GM18502 (cell line): ENCODE results near the gene DNAI4.
"Not testable (repeated sequence)": the region's sequence is repeated elsewhere in the genome, so short reads cannot be mapped to it uniquely, and the experiment has no call there.

Experiments
- ATAC-seq: cut with Tn5 transposase; IDR thresholded peaks from one replicate; pipeline ENCODE4 v1.9.1; 2021; ENCODE audit warnings: mild to moderate bottlenecking; ENCODE audit not compliant: unreplicated experiment, poor library complexity

Gene DNAI4

GRCh38 chr1:66848193-66848592, 76.5 kb downstream of the DNAI4 start:
- no peak for ATAC-seq

GRCh38 chr1:66840929-66841328, 83.7 kb downstream of the DNAI4 start:
- ATAC-seq = no peak

GRCh38 chr1:66834926-66835325, 89.7 kb downstream of the DNAI4 start:
- no peak for ATAC-seq

GRCh38 chr1:66833112-66833511, 91.5 kb downstream of the DNAI4 start:
- no peak for ATAC-seq

GRCh38 chr1:66831529-66832239, 93.0 kb downstream of the DNAI4 start:
- no peak for ATAC-seq

GRCh38 chr1:66824771-66825170, 99.9 kb downstream of the DNAI4 start:
- ATAC-seq = no peak

GRCh38 chr1:66809736-66810326, 114.8 kb downstream of the DNAI4 start:
- ATAC-seq = no peak

GRCh38 chr1:66809245-66809644, 115.4 kb downstream of the DNAI4 start:
- no peak for ATAC-seq

- not testable (repeated sequence) for ATAC-seq
Observed at GRCh38 chr1:66795839-66796238, 128.8 kb downstream of the DNAI4 start.

GRCh38 chr1:66791621-66792610, 132.7 kb downstream of the DNAI4 start:
- no peak for ATAC-seq

GRCh38 chr1:66788231-66788939, 136.3 kb downstream of the DNAI4 start:
- ATAC-seq = peak; percentile 87

GRCh38 chr1:66787641-66788040, 137.0 kb downstream of the DNAI4 start:
- ATAC-seq = no peak

GRCh38 chr1:66785800-66786199, 138.9 kb downstream of the DNAI4 start:
- not testable (repeated sequence) for ATAC-seq

GRCh38 chr1:66779475-66780078, 145.1 kb downstream of the DNAI4 start:
- ATAC-seq = no peak

- ATAC-seq = no peak
Observed at GRCh38 chr1:66778969-66779368, 145.7 kb downstream of the DNAI4 start.

GRCh38 chr1:66778266-66778665, 146.4 kb downstream of the DNAI4 start:
- no peak for ATAC-seq

- no peak for ATAC-seq
Observed at GRCh38 chr1:66777831-66778230, 146.8 kb downstream of the DNAI4 start.

GRCh38 chr1:66775646-66776045, 149.0 kb downstream of the DNAI4 start:
- ATAC-seq = no peak

- no peak for ATAC-seq
Observed at GRCh38 chr1:66774438-66774837, 150.2 kb downstream of the DNAI4 start.

- ATAC-seq = no peak
Observed at GRCh38 chr1:66773227-66773626, 151.4 kb downstream of the DNAI4 start.
